ENCODE measurements around the gene SYNGAP1.
"Not testable (repeated sequence)": the region's sequence is repeated elsewhere in the genome, so short reads cannot be mapped to it uniquely, and the experiment has no call there.

DNA sequence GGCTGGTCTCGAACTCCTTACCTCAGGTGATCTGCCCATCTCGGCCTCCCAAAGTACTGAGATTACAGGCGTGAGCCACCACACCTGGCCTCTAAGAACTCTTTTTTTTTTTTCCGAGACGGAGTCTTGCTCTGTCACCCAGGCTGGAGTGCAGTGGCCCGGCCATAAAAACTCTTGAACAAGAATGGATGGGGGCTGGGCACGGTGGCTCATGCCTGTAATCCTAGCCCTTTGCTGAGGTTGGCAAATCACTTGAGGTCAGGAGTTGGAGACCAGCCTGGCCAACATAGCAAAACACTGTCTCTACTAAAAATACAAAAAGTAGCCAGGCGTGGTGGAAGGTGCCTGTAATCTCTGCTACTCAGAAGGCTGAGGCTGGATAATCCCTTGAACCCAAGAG lies 48.0 kb upstream of the SYNGAP1 start:
- TF ChIP-seq EZH2phosphoT487 (IDR thresholded peaks at IDR 0.05; ENCODE audit: borderline replicate concordance, low read length); EZH2 (IDR thresholded peaks at IDR 0.05; ENCODE audit: low read length, unreplicated experiment): not testable (repeated sequence)
- TF ChIP-seq, protein P1, sequence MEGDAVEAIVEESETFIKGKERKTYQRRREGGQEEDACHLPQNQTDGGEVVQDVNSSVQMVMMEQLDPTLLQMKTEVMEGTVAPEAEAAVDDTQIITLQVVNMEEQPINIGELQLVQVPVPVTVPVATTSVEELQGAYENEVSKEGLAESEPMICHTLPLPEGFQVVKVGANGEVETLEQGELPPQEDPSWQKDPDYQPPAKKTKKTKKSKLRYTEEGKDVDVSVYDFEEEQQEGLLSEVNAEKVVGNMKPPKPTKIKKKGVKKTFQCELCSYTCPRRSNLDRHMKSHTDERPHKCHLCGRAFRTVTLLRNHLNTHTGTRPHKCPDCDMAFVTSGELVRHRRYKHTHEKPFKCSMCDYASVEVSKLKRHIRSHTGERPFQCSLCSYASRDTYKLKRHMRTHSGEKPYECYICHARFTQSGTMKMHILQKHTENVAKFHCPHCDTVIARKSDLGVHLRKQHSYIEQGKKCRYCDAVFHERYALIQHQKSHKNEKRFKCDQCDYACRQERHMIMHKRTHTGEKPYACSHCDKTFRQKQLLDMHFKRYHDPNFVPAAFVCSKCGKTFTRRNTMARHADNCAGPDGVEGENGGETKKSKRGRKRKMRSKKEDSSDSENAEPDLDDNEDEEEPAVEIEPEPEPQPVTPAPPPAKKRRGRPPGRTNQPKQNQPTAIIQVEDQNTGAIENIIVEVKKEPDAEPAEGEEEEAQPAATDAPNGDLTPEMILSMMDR (conservative IDR thresholded peaks at IDR 0.05; ENCODE audit: low read depth, low read length), result not testable (repeated sequence)
